GM12872 (cell line): ENCODE measurements around the gene RFFL.

Experiments
- TF ChIP-seq, protein P1 (sequence below): IDR thresholded peaks from 3 replicates; pipeline ENCODE4 v1.5.1; 2011; ENCODE audit warnings: low read depth, mild to moderate bottlenecking, low read length, moderate library complexity; ENCODE audit not compliant: insufficient read depth

RFFL gene

DNA sequence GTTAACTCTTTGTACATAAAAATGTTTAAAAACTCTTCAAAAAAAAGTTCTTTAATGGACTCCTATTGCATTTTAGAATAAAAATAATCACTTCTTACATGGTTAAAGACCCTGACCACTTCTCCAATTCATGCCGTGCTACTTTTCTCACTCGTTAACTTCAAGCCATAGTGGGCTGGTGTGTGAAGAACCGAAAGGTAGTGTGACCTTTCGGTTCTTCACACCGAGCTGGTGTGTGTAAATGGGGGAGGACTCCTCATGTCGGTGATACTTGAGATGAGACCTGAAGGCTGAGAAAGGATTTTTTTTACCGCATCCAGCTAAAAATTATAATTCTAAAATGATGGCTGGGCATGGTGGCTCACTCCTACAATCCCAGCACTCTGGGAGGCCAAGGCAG, 22.1 kb downstream of the RFFL start:
- TF ChIP-seq, protein P1, sequence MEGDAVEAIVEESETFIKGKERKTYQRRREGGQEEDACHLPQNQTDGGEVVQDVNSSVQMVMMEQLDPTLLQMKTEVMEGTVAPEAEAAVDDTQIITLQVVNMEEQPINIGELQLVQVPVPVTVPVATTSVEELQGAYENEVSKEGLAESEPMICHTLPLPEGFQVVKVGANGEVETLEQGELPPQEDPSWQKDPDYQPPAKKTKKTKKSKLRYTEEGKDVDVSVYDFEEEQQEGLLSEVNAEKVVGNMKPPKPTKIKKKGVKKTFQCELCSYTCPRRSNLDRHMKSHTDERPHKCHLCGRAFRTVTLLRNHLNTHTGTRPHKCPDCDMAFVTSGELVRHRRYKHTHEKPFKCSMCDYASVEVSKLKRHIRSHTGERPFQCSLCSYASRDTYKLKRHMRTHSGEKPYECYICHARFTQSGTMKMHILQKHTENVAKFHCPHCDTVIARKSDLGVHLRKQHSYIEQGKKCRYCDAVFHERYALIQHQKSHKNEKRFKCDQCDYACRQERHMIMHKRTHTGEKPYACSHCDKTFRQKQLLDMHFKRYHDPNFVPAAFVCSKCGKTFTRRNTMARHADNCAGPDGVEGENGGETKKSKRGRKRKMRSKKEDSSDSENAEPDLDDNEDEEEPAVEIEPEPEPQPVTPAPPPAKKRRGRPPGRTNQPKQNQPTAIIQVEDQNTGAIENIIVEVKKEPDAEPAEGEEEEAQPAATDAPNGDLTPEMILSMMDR, result no peak

DNA sequence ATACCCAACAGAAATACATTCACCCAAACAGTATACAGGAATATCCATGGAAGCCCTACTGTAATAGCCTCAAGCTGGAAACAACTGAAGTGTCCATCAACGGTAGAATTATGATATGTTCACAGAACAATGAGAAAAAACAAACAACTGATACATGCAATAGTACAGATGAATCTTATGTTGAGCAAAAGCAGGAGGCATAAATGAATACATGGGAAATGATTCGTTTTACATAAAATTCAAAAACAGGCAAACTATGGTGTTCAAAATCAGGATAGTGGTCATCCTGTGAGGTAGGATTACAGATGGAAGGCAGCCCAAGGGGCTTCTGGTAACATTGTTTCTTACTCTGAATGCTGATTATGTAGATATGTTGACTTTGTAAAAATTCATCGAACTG, 25.1 kb downstream of the RFFL start:
- TF ChIP-seq, protein P1, result no peak

DNA sequence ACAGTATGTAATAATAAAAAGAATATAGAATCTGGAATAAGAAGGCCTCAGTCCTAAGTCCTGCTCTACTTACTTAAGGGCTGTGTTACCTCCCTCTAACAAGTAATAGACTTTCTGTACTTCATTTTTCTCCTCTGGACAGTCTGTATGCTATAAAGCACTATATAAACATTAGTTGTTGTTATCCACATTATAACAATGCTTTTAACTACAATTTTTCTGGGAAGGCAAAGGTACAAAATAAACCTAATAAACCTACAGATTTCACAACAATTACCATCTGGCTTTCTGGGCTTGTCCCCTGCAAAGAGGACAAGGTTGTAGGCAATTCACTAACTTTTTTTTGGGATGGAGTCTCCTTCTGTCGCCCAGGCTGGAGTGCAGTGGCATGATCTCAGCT, 32.7 kb downstream of the RFFL start:
- TF ChIP-seq, protein P1, result no peak

DNA sequence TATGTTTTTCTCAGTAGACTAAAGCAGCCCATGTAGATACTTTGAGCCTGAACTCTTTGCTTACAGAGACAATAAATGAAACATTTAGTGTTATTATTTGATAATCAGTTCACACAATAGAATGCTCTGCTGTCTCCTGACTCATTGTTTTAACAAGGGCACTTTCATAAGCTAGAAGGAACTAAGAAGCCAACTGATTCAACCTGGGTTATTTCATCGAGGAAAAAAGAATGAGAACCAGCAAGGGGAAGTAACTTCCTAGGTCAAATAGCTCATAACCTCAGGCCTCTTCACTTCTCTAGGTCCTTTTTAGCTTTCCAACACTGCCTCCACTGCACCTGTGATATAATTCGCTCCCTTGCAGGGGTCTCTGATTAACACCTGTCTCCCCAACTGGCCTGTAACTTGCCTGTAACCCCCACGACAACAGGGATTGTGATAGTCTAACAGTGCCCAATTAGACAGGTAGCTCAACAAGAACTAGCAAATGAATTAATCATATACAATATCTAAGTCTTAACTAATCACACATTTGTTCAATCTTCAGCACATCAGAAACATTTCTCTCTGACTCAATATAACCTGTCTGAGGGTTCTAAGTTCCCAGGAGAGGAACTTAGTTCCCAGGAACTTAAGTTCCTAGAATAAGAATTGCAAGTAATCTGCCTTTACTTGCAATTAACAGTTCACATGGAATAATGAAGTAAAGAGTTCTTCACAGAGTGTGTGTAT, 34.8 kb downstream of the RFFL start:
- TF ChIP-seq, protein P1, result no peak

DNA sequence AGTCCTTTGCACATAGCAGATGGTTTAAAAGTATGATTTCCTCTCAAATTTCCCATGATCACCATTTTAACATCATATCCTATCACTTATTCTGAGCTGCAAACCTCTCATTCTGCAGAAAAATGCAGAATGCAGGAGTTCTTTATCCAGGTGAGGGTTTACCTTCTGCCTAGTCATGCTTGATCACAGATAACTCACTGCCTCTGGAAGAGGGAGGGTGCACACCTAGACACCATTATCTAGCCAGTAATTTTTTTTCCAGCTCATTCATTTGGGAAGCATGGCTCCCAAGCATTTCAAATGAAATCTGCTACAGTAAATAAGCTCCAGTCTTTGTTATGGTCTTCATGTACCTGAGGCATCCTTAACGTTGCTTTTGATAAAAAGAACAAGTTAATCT, 38.0 kb downstream of the RFFL start:
- TF ChIP-seq, protein P1, result no peak

DNA sequence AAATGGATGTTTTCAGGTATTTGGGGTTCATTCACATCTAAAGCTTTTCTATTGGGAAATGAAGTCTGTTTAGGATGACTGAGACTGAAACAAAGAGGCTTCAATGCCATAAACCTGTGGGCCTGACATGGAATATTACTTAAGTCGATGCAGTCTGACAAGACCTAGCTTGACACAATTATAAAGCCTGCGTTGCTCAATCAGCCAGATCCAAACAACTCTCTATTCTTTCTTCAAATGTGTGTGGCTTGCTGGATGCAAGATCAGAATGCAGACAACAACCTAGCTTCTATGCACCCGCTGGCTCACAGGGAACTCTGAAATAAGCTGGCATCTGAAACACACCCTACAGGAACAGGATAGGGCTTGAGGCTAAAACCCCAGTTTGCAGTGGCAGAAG, 40.0 kb downstream of the RFFL start:
- TF ChIP-seq, protein P1, result no peak

DNA sequence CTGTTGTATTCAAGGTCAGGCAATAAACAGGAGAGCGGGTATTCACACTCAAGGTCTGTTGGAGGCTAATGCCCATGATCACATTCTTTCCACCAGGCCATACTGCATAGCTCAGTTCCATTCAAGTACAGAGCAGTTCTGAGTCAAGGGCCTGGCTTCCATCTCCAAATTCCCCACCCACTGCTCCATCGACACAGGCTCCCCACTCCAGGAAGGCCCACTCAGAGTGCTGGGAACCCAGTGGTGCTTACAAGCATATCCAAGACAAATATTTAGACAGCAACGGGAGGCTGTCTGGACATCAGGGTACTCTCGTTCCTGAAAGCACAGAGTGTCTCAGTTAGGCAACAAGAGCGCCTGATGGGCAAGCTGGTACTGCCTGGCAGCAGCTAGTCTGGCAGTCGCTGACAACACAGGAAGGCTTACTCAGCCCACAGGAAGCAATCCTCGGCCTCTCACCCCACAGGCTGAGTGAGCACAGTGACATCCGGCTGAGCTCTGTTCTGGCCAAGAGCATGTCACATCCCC, 40.9 kb downstream of the RFFL start:
- TF ChIP-seq, protein P1, result no peak
